ENCODE data around the gene GSTP1.
"Not testable (repeated sequence)": the region's sequence is repeated elsewhere in the genome, so short reads cannot be mapped to it uniquely, and the experiment has no call there.

GSTP1 gene

DNA sequence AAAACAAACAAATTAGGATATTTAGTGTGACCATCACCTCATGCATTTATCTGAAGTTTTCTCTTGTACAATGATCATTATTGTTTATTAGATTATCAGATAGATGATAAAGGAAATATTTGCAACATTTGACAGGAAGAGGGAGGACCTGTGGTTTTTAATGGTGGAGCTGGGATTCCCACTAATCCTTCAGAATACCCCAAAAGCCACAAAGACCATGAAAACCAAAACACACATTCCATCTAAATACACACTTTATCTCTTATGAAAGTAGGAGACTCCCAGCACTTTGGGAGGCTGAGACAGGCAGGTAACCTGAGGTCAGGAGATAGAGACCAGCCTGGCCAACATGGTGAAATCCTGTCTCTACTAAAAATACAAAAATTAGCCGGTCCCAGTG lies 15.5 kb downstream of the GSTP1 start:
- no peak for DNase-seq

- DNase-seq, result no peak
These were observed 16.9 kb downstream of the GSTP1 start for GRCh38 chr11:67600324-67601029.

GRCh38 chr11:67601098-67601497 lies 17.5 kb downstream of the GSTP1 start:
- no peak for DNase-seq

GRCh38 chr11:67604119-67604518 lies 20.5 kb downstream of the GSTP1 start:
- not testable (repeated sequence) for DNase-seq

- no peak for DNase-seq
These were observed 21.2 kb downstream of the GSTP1 start for GRCh38 chr11:67604815-67605214.

GRCh38 chr11:67605231-67606011 lies 21.8 kb downstream of the GSTP1 start:
- DNase-seq, result no peak

DNA sequence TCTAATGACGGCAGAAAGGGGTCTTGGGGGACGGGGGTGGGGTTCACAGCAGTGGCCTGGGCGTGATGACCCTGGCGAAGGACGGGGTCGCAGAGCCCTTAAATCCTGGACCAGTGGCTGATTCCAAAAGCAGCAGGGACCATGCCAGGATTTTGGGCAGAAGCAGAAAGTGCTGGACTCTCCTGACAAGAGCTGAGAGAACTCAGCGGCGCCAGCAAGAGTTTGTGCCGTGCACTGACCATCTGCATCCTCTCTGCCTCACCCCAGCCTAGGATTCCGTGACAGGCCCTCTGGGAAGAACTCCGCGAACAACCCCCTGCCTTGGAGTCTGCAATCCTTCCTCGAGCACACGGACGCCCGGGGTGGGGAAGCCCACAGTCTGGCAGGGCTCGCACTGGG lies 22.5 kb downstream of the GSTP1 start:
- DNase-seq, result no peak

DNA sequence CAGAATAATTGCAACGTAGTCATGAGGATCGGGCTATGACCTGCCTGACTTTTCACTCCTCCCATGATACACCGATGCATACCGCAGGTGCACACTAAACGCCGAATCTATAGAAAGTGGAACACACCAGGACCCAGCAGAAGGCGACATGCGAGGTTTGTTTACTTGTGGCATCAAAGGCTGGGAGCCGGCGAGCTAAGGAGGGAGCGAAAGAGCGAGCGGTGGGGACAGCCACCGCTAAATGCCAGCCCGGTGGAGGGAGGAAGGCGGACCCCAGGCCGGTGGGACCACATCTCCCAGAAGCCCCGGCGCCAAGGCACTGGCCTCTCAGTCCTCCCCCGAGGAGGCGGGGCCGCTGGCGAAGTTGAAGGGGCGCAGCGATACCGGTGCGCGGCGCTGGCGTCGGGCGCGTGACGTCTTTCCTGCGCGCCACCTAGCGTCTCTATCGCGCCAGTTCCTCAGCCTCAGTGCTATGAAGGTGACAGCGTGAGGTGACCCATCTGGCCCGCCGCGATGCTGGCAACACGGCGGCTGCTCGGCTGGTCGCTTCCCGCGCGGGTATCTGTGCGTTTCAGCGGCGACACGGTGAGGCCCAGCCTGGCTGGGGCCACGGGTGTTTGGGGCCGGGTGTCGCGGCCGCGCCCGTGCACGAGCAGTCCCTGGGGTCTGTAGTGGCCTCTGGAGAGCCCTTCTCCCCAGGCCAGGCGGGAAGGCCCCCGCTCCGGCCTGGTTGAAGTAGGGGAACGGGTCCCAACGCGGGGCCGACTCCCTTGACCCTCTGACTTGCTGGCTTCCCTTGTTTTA lies 23.1 kb downstream of the GSTP1 start, which contains the start of gene NDUFV1:
Gene NDUFV1, plus strand, starts transcription at position 445 of the 804 bp plus-strand sequence. Its CDS starts 69 bp downstream, at position 514.
- DNase-seq, result peak; percentile 97

DNA sequence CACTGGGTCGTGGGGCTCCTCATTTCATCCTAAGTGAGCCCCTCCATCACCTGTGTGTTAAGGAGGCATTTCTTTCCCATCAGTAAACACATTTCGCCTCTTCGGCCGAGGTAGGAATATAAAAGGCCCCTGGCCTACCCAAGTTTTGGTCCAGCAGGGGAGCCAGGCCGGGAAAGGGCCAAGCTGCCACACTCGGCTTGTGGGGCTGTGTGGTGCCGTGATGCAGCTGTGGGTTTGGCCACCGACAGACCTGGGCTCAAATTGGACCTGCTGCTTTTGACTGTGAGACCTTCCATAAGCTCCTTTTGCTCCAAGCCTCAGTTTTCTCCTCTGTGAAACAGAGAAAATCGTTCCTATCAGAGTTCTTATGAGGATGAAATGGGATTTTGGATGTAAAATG lies 23.9 kb downstream of the GSTP1 start:
- no peak for DNase-seq

GRCh38 chr11:67608486-67608885 lies 24.9 kb downstream of the GSTP1 start:
- no peak for DNase-seq

DNA sequence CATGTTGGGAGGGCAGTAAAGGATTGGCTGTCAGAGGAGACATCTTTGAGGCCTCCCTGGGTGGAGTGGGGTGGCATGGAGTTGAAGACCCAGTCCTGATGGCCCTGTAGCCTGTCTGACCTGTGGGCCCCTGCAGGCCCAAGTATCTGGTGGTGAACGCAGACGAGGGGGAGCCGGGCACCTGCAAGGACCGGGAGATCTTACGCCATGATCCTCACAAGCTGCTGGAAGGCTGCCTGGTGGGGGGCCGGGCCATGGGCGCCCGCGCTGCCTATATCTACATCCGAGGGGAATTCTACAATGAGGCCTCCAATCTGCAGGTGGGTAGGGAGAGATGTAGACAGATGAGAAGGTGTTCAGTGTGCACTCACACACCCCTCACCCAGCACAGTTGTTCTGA lies 25.7 kb downstream of the GSTP1 start:
- DNase-seq, result no peak

- DNase-seq, result no peak
These were observed 26.8 kb downstream of the GSTP1 start for GRCh38 chr11:67610302-67610868.

GRCh38 chr11:67611165-67611564 lies 27.6 kb downstream of the GSTP1 start:
- no peak for DNase-seq

GRCh38 chr11:67611704-67612587 lies 28.3 kb downstream of the GSTP1 start:
- no peak for DNase-seq

DNA sequence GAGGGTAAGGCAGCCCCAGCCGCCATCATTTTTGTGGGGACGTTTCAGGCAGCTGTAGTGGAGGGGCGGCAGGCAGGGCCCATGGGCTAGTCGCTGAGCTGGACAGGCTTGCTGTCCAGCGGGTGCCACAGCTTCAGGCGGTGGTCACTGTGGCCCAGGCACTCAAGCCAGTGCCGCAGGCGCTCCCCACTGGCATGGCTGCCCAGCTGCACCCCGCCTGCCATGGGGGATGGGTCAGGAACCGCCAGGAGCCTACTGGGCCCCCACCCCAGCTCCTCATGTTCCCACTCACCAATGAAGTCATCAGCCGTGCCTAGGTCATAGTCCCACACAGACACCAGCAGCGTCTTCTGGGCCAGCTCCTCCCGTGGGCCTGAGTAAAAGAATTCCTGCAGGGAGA lies 29.1 kb downstream of the GSTP1 start:
- DNase-seq, result no peak

GRCh38 chr11:67613313-67613959 lies 29.8 kb downstream of the GSTP1 start:
- no peak for DNase-seq

DNA sequence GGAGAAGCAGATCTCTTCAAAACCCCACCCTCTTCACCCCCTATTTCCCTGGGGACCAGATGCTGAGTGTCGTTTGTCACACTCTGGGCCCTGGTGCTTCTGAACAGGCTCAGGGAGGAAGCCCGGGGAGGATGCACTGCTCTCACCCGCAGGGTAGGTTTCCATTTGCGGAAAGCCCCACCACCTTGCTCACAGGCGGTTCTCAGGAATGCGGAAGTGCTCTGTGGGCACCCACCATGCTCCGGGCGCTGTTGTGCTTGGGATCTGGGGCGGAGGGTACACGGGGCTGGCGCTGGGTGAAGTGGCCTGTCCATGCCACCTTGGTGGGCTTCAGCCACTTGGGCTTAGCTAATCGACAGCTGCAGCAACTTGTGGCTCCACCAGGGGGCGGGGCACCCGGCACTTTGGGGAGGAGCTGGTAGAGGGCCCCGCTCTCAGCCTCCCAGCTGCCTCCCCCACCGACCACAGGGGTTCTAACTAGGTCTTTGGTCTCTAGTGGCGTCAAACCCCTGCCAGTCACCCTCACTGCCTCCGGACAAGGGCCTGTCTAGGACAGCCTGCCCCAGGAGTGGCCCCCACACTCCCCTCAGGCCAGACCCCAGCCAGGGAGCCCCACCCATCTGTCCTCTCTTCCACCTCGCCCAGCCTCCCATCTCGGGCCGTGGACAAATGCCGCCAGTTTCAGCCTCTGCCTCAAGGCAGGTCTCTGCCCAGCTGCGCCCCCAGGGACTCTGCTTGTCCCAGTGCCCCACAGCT lies 30.5 kb downstream of the GSTP1 start:
- peak; percentile 70 for DNase-seq

DNA sequence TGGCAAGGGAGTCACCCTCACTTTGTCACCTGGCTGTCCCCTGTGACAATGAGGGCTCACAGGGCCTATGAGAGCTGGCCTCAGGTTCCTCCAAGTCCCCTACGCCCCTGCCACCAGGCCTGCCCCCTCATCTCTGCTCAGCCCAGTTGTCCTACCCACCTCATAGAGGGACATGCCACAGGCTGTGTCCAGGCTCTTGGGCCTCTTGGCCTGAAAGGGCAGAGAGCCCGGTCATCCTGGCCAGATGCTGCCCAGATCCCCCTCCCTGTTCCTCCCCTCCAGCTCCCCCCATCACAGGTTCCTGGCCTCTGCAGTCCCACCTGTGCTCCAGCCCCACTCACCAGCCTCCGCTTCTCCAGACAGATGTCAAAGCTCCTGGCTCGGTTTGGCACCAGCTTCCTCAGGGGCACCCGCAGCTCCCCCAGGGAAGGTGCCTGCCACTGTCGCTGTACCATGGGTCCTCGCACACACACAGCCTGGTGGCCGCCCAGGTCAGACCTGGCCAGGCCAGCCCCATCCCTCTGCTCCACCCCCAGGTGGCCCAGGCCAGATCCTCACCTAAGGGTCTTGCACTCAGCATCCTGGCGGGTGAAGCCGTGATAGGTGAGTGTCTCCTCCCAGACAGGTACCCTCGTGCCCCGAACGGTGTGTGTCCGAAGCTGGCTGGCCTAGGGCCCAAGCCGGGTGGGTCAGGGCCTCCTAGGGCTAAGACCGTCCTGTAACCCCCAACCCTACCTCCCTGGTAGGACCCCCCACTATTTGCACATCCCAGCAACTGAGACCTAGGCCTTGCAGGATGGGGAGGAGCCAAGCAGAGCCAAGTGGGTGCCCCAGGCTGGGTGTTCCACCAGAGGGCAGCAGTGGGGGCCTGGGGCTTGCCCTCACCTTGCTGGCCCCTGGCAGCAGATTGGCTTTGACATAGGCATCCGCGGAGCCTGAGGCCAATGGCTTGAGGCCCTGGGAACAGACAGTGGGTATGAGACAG lies 31.4 kb downstream of the GSTP1 start:
- DNase-seq, result no peak

DNA sequence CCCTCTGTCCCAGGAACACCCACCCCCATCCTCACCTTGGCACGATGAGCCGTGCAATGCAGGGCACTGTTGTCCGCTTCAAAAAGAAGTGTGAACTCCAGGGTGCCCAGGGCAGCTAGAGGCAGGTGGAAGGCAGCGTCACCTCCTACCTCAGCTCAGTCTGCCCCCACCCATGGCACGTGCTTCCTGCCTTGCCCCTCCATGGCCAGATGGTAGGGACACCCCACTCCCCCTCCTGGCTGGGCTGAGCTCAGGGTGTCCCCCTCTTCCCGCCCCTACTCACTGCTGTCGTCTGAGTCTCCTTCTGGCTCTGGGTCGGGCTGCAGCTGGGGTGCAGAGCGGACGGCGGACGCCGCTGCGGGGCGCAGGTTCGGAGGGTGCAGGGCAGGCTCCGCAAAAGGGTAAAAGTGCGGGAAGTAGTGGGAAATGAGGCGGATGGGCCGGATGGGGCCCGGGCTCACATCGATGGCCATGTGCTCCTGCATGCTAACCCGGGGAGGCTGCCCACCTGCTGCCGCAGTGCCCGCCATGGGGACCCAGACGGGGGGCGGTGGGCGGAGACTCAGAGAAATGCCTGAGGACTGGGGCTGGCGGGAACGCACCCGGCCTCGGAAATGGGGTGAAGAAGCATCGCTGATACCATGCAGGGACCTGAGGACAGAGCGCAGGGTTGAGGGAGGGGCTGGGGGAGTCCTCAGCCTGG lies 32.3 kb downstream of the GSTP1 start:
- DNase-seq, result no peak

All from left hindlimb (tissue), 1 donor.